ENCODE data around the gene SLC25A29.
"Not testable (repeated sequence)": the region's sequence is repeated elsewhere in the genome, so short reads cannot be mapped to it uniquely, and the experiment has no call there.

The SLC25A29 gene

DNA sequence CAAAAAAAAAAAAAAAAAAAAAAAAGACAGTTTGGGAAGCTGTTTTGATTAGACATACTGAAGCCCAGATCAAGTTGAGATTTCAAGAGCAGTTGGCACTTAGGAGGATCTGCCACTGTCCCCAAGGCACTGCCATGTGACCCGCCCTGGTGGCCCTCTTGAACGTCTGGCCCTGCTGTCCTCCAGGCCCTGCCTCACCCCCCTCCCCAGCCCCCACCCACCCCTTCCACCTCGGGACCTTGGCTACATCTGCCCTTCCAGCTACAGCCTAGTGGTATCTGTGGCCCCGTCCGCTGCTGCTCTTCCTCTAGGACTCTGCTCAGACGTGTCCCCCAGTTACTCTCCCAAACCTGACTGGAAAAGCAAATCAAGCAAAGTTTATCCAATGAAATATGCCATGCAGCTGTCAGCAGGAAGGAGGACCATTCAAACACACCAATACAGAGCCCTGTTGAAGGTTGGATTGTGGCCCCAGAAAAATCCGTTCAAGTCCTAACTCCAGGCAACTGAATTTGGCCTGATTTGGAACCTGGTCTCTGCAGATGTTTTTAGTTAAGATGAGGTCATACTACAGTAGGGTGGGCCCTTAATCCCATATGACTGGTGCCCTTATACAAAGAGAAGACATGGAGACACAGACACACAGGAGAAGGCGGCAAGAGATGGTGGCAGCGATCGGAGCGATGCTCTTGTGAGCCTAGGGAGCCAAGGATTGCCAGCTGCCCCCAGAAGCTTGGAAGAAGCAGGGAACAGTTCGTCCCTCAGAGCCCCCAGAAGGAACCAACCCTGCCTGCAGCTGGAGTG, 17.7 kb downstream of the SLC25A29 start:
- in situ Hi-C loops (cut with HindIII; ENCODE audit: low sequenced_read_pairs): no loop called here
- H3K4me3 ChIP-seq (ENCODE audit: low read depth, low read length): no peak overlapping the region
- TF ChIP-seq, protein P1, sequence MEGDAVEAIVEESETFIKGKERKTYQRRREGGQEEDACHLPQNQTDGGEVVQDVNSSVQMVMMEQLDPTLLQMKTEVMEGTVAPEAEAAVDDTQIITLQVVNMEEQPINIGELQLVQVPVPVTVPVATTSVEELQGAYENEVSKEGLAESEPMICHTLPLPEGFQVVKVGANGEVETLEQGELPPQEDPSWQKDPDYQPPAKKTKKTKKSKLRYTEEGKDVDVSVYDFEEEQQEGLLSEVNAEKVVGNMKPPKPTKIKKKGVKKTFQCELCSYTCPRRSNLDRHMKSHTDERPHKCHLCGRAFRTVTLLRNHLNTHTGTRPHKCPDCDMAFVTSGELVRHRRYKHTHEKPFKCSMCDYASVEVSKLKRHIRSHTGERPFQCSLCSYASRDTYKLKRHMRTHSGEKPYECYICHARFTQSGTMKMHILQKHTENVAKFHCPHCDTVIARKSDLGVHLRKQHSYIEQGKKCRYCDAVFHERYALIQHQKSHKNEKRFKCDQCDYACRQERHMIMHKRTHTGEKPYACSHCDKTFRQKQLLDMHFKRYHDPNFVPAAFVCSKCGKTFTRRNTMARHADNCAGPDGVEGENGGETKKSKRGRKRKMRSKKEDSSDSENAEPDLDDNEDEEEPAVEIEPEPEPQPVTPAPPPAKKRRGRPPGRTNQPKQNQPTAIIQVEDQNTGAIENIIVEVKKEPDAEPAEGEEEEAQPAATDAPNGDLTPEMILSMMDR (IDR thresholded peaks at IDR 0.05; ENCODE audit: low read depth, low read length): no peak
- no peak for DNase-seq (ENCODE audit: low read depth, low spot score)

DNA sequence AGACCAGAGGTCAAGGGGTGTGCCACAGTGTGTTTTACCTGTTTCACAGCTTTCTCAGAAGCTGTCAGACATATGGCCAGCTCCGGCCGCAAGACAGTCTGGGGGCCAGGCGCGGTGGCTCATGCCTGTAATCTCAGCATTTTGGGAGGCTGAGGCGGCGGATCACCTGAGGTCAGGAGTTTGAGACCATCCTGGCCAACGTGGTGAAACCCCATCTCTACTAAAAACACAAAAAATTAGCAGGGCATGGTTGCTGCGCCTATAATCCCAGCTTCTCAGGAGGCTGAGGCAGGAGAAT, 18.3 kb downstream of the SLC25A29 start:
- DNase-seq (ENCODE audit: low read depth, low spot score); in situ Hi-C loops (cut with HindIII; ENCODE audit: low sequenced_read_pairs); H3K4me3 ChIP-seq (ENCODE audit: low read depth, low read length): not testable (repeated sequence)

DNA sequence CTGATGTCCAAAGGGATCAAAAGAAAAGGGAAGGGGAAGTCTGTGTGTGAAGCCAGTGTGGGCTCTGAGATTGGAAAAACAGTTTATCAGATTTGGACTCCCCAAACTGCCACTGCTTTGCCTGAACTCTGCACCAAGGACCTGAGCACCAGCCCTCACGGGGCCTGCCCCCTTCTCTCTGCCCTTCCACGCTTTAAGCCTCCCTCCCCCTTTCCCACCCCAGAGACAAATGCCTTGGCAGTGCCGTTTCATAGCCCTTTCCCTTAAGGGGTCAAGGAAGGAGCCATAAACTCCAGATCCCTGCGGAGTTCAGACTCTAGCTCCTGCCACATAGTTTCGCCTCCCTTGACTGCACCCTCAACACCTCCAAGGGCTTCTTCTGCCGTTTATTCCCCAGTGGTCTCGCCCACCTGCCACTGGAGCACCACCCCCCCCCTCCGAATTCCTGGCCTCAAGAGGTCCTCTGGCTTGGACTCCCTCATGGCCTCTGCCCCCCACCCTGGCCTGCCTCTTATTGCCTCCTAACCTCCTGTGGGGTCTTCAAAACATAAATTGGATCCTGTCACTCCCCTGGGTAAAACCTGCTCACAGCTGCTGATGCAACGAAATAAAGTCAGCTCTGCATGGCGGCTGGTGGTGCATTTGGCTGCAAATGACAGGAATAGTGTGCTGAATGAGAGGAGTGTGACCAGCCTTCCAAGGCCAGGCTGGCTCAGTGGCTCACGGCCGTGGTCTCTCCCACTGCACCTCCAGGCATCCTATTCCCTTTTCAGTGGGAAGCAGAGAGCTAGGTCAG, 18.8 kb downstream of the SLC25A29 start:
- TF ChIP-seq, protein P1 (IDR thresholded peaks at IDR 0.05; ENCODE audit: low read depth, low read length): no peak
- in situ Hi-C loops (cut with HindIII; ENCODE audit: low sequenced_read_pairs): no loop called here

DNA sequence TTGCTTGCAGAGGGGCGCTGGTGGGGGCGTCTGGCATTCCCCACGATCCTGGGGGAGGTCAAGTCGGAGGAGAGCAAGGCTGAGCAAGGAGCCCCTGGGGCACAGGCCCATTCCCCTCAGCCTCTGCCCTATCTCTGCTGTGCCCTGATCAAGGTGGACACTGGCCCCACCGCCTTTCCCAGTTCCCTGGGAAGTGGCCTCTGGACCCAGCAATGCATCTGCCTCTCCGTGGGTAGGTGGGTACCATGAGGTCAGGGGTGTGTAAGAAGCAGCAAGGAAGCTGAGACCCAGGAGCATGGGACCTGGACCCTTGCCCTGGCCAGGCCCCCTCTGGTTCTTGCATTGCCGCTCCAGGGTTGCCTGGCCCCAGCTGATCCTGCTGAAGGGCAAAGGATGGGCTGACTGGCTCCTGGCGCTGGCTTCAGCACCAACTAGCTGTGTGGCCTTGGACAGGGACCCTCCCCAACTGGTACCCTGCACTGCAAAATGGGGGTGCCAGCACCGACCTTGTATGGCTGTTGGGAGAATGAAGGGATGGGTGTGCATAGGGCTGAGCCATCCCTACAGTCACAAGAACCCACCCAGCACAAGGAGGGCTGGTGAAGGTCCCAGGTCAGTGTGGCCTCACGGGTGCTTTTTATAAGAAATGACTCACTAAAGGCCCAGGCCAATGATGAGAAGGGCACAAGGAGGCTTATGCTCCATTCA, 19.6 kb downstream of the SLC25A29 start:
- no peak for DNase-seq (ENCODE audit: low read depth, low spot score)
- in situ Hi-C loops (cut with HindIII; ENCODE audit: low sequenced_read_pairs): no loop called here
- H3K4me3 ChIP-seq (ENCODE audit: low read depth, low read length): no peak overlapping the region

More for the DNA sequence above, 18.8 kb downstream of the SLC25A29 start:
- DNase-seq (ENCODE audit: low read depth, low spot score): no peak
- no peak overlapping the region for H3K4me3 ChIP-seq (ENCODE audit: low read depth, low read length)

DNA sequence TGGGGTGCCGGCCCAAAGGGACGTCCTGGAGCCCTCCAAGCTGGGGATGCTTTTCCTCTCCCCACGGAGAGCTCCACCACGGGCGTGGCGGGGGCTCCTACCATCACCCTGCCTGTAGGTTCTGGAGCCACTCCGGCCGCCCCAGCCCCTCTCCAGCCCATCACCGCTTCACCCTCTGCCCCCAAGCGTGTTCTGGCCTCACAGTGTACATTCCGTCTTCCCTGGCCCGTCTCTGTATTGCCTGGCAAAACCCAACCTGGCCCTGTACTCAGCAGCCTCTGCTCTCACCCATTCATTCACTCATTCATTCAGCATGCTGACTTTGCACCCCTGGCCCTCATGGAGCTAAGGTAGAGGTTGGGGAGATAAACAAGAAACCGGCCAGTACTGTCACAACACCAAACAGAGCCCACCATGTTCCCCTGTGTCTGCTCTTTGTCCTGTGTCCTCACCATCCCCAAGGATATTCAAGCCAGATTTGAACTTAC, 20.3 kb downstream of the SLC25A29 start:
- in situ Hi-C loops (cut with HindIII; ENCODE audit: low sequenced_read_pairs): no loop called here
- H3K4me3 ChIP-seq (ENCODE audit: low read depth, low read length): peak overlapping the region; percentile 55
- no peak for DNase-seq (ENCODE audit: low read depth, low spot score)
- TF ChIP-seq, protein P1 (IDR thresholded peaks at IDR 0.05; ENCODE audit: low read depth, low read length): no peak

More for the DNA sequence above, 19.6 kb downstream of the SLC25A29 start:
- TF ChIP-seq, protein P1 (IDR thresholded peaks at IDR 0.05; ENCODE audit: low read depth, low read length): no peak

DNA sequence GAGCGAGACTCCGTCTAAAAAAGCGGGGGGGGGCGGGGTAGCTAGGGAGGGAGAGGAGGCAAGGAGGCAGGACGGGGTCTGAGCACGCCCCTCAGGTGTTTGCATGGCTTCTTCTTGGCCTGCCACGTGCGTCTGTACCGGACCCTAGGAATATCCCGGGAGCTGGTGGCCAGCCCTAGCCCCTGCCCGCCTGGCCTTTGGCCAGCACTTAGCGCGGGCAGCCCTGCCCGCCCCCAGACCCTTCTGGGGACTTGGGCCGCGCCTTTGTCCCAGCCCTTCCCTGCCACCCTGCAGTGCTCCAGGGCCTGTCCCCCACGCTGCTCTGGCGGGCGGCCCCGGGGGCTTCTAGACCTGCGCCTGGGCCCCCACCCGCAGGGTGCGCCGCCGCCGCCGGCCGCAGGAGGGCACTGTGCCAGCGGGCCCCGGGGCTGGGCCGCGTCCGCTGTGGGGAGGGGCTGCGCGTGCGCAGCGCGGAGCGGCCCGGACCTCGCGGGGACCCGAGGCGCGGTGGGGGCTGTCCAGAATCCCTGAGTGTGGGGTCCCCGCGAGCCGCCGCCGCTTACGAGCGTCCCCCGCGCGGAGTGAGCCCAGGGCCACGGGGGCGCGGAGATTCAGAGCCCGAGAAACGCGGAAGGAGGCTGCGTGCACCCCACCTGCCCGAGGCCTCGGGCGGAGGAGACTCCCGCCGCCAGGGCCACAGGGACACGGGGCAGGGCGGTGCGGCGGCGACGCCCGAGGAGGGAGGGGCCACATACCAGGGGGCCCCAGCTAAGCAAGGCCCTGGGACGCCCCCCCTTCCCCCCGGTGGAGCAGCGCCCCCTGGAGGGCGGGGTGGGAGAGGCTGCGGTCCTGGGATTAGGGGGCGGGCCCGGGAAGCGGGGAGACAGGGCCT, 21.0 kb downstream of the SLC25A29 start:
- peak overlapping the region; percentile 56 for H3K4me3 ChIP-seq (ENCODE audit: low read depth, low read length)
- peak; percentile 42 for DNase-seq (ENCODE audit: low read depth, low spot score)
- in situ Hi-C loops (cut with HindIII; ENCODE audit: low sequenced_read_pairs): no loop called here
- TF ChIP-seq, protein P1 (IDR thresholded peaks at IDR 0.05; ENCODE audit: low read depth, low read length): peak; percentile 84

All from astrocyte of the spinal cord (primary cell).